H9 (cell line): ENCODE measurements around the gene VRK1. TPM values are rescaled to one million over a fixed set of nuclear protein-coding genes. Genes with fewer than 3 reads are reported as not detected.

Source experiments
- DNase-seq: peaks from one replicate; pipeline ENCODE4 v3.0.0-alpha.2; 2017
- H2AFZ ChIP-seq: one replicate; pipeline ENCODE4 v1.6.1; 2013; ENCODE audit warnings: mild to moderate bottlenecking, low read length, control low read depth, moderate library complexity
- H2AK5ac ChIP-seq: 2 replicates; pipeline ENCODE4 v1.6.1; 2013; ENCODE audit warnings: low read length, control low read depth, mixed read lengths; ENCODE audit not compliant: insufficient read length
- H2BK120ac ChIP-seq: one replicate; pipeline ENCODE4 v1.6.1; 2013; ENCODE audit warnings: low read depth, mild to moderate bottlenecking, low read length, control low read depth, inconsistent platforms; ENCODE audit not compliant: poor library complexity, severe bottlenecking
- H2BK12ac ChIP-seq: 2 replicates; pipeline ENCODE4 v1.6.1; 2013; ENCODE audit warnings: low read length, control low read depth, mixed read lengths, low read depth; ENCODE audit not compliant: insufficient read length
- H2BK15ac ChIP-seq: 2 replicates; pipeline ENCODE4 v1.6.1; 2013; ENCODE audit warnings: low read depth, low read length, control low read depth
- H2BK20ac ChIP-seq: one replicate; pipeline ENCODE4 v1.6.1; 2013; ENCODE audit warnings: low read depth, mild to moderate bottlenecking, low read length, control low read depth, inconsistent platforms; ENCODE audit not compliant: poor library complexity, severe bottlenecking
- H2BK5ac ChIP-seq: 2 replicates; pipeline ENCODE4 v1.6.1; 2013; ENCODE audit warnings: low read length, control low read depth, mixed read lengths; ENCODE audit not compliant: insufficient read length
- H3K14ac ChIP-seq: 2 replicates; pipeline ENCODE4 v1.6.1; 2013; ENCODE audit warnings: low read length, control low read depth; ENCODE audit not compliant: insufficient read depth
- H3K18ac ChIP-seq: 2 replicates; pipeline ENCODE4 v1.6.1; 2013; ENCODE audit warnings: low read depth, mild to moderate bottlenecking, mixed read lengths, low read length, control low read depth; ENCODE audit not compliant: insufficient read length
- H3K23ac ChIP-seq: 2 replicates; pipeline ENCODE4 v1.6.1; 2013; ENCODE audit warnings: low read length, control low read depth, mixed read lengths, low read depth; ENCODE audit not compliant: insufficient read length
- H3K23me2 ChIP-seq: 2 replicates; pipeline ENCODE4 v1.6.1; 2013; ENCODE audit warnings: low read depth, mild to moderate bottlenecking, mixed read lengths, low read length, control low read depth; ENCODE audit not compliant: insufficient read length, poor library complexity, severe bottlenecking
- H3K27ac ChIP-seq: 2 replicates; pipeline ENCODE4 v1.5.1; 2013; ENCODE audit warnings: low read length, control low read depth, mixed read lengths, low read depth; ENCODE audit not compliant: insufficient read length
- H3K27me3 ChIP-seq: 2 replicates; pipeline ENCODE4 v1.6.1; 2013; ENCODE audit warnings: low read length, control low read depth, inconsistent platforms; ENCODE audit not compliant: insufficient read depth
- H3K4ac ChIP-seq: 2 replicates; pipeline ENCODE4 v1.6.1; 2013; ENCODE audit warnings: low read depth, mild to moderate bottlenecking, control low read depth, inconsistent platforms, low read length, moderate library complexity
- H3K4me1 ChIP-seq: 2 replicates; pipeline ENCODE4 v1.6.1; 2013; ENCODE audit warnings: low read length, control low read depth, inconsistent platforms; ENCODE audit not compliant: insufficient read depth
- H3K4me2 ChIP-seq: 2 replicates; pipeline ENCODE4 v1.6.1; 2013; ENCODE audit warnings: low read length, control low read depth, mixed read lengths; ENCODE audit not compliant: insufficient read length, insufficient read depth
- H3K56ac ChIP-seq: 2 replicates; pipeline ENCODE4 v1.6.1; 2013; ENCODE audit warnings: low read depth, mild to moderate bottlenecking, mixed read lengths, low read length, control low read depth; ENCODE audit not compliant: insufficient read length
- H3K79me1 ChIP-seq: 2 replicates; pipeline ENCODE4 v1.6.1; 2013; ENCODE audit warnings: low read depth, mild to moderate bottlenecking, moderate library complexity, low read length, control low read depth, inconsistent platforms; ENCODE audit not compliant: insufficient read depth, poor library complexity, severe bottlenecking
- H3K79me2 ChIP-seq: 2 replicates; pipeline ENCODE4 v1.6.1; 2013; ENCODE audit warnings: low read length, control low read depth, inconsistent platforms; ENCODE audit not compliant: insufficient read depth
- H3K9ac ChIP-seq: 2 replicates; pipeline ENCODE4 v1.6.1; 2013; ENCODE audit warnings: low read length, control low read depth, mixed read lengths; ENCODE audit not compliant: insufficient read length; ENCODE audit errors: extremely low read depth
- H3K9me3 ChIP-seq: one replicate; pipeline ENCODE4 v1.6.1; 2013; ENCODE audit warnings: low read depth, low read length, inconsistent platforms; ENCODE audit not compliant: control insufficient read depth
- H3T11ph ChIP-seq: one replicate; pipeline ENCODE4 v1.6.1; 2013; ENCODE audit warnings: mild to moderate bottlenecking, low read length, control low read depth, inconsistent platforms
- H4K20me1 ChIP-seq: one replicate; pipeline ENCODE4 v1.6.1; 2013; ENCODE audit not compliant: control insufficient read depth, insufficient read length, insufficient read depth
- H4K5ac ChIP-seq: 2 replicates; pipeline ENCODE4 v1.6.1; 2013; ENCODE audit warnings: low read depth, mild to moderate bottlenecking, mixed read lengths, low read length, control low read depth; ENCODE audit not compliant: insufficient read length
- H4K8ac ChIP-seq: replicated peaks from 2 replicates; pipeline ENCODE4 v1.6.1; 2013; ENCODE audit warnings: low read length, control low read depth, mixed read lengths, low read depth; ENCODE audit not compliant: insufficient read length
- H4K91ac ChIP-seq: 2 replicates; pipeline ENCODE4 v1.6.1; 2013; ENCODE audit warnings: low read depth, mild to moderate bottlenecking, moderate library complexity, mixed read lengths, low read length, control low read depth; ENCODE audit not compliant: insufficient read length
- H3K27ac Mint-ChIP-seq, 3 experiments: 2 replicates in 2 of 3; 3 replicates in 1 of 3; pipeline ENCODE4 v1.8.0; 2020 to 2021; ENCODE audit warnings: mixed read lengths in 3 of 3, mild to moderate bottlenecking in 1 of 3, moderate library complexity in 1 of 3
- H3K27me3 Mint-ChIP-seq: 2 replicates; pipeline ENCODE4 v1.8.0; 2021; ENCODE audit warnings: low read depth, mild to moderate bottlenecking, moderate library complexity, mixed read lengths
- H3K36me3 Mint-ChIP-seq, 3 experiments: 2 replicates in 2 of 3; 3 replicates in 1 of 3; pipeline ENCODE4 v1.8.0; 2020 to 2021; ENCODE audit warnings: low read depth in 3 of 3, mixed read lengths in 3 of 3; ENCODE audit not compliant: insufficient read depth in 1 of 3
- H3K4me1 Mint-ChIP-seq, 2 experiments: 2 replicates each; pipeline ENCODE4 v1.8.0; 2020; ENCODE audit warnings: mixed read lengths in 2 of 2
- H3K4me3 Mint-ChIP-seq, 2 experiments: 2 replicates in 1 of 2; 3 replicates in 1 of 2; pipeline ENCODE4 v1.8.0; 2020 to 2021; ENCODE audit warnings: mild to moderate bottlenecking in 2 of 2, mixed read lengths in 2 of 2, moderate library complexity in 1 of 2
- H3K9me3 Mint-ChIP-seq, 2 experiments: 2 replicates in 1 of 2; 3 replicates in 1 of 2; pipeline ENCODE4 v1.8.0; 2020; ENCODE audit warnings: mild to moderate bottlenecking in 2 of 2, mixed read lengths in 2 of 2, moderate library complexity in 1 of 2
- CTCF ChIP-seq: fragments of 200-600 bp; sonication (generic); conservative IDR thresholded peaks from 3 replicates; pipeline ENCODE4 v1.8.0; 2021; ENCODE audit warnings: antibody characterized with exemption, mild to moderate bottlenecking
- WGBS: extraction: QIAGEN DNeasy Blood & Tissue Kit; methylation state at CpG from one replicate; pipeline ENCODE4 v1.1.7; 2013; ENCODE audit warnings: missing lambda C conversion rate, low lambda C conversion rate, mixed read lengths; ENCODE audit not compliant: insufficient read length; ENCODE audit errors: extremely low coverage; 5-methylcytosine and 5-hydroxymethylcytosine counted together
- total RNA-seq: library from RNA; stranded (reverse); gene quantifications from 2 replicates; pipeline ENCODE4 v1.2.1, GENCODE V29; 2021

VRK1 gene
- total RNA-seq, 1 experiment from 2014 or later, result 55.7 TPM

GRCh38 chr14:96761066-96761465 is 36.1 kb upstream of the VRK1 start:
- Histone ChIP-seq H3K79me1 (no peaks in the 10 kb centered on the region), H3T11ph (no peak overlapping the region), H2BK5ac (no peak overlapping the region), H3K18ac (no peak overlapping the region), H3K9ac (no peak overlapping the region), H4K5ac (no peak overlapping the region), H3K56ac (no peak overlapping the region), H4K20me1 (no peaks in the 10 kb centered on the region), H2BK120ac (no peak overlapping the region), H3K4me2 (no peak overlapping the region), H4K91ac (no peak overlapping the region), H2AFZ (no peak overlapping the region), H2AK5ac (no peak overlapping the region), H3K4ac (no peak overlapping the region), H3K27ac (no peak overlapping the region), H2BK15ac (no peak overlapping the region), H3K23me2 (no peaks in the 10 kb centered on the region), H2BK20ac (no peak overlapping the region), H3K4me1 (no peaks in the 10 kb centered on the region), H3K14ac (no peak overlapping the region), H2BK12ac (no peak overlapping the region), H3K23ac (no peak overlapping the region), H3K79me2 (no peaks in the 10 kb centered on the region), H3K9me3 (no peaks in the 10 kb centered on the region), H4K8ac (no peak overlapping the region), H3K27me3 (no peaks in the 10 kb centered on the region)
- TF ChIP-seq CTCF, result no peak
- Mint-ChIP-seq H3K9me3 (no peaks in the 10 kb centered on the region; a peak in 1 of 5 replicates), H3K4me1 (peaks cover 0 to 4% of the 10 kb centered on the region in 2 experiments; a peak in 2 of 4 replicates), H3K27ac (no peak overlapping the region), H3K4me3 (no peak overlapping the region), H3K27me3 (peaks cover 20% of the 10 kb centered on the region), H3K36me3 (no peaks in the 10 kb centered on the region)
- DNase-seq, result no peak
- no CpG with 5 or more reads among the region's 6 CpGs for WGBS
